ENCODE data around the gene ARL15. TPM values are rescaled to one million over a fixed set of nuclear protein-coding genes. Genes with fewer than 3 reads are reported as not detected.

Gene ARL15
- total RNA-seq, 1 donor from 2014 or later = 102 TPM

- H3K27me3 Mint-ChIP-seq (ENCODE audit: unreplicated experiment) = no peaks in the 10 kb centered on the region
Observed at GRCh38 chr5:53943938-53944337, 366.4 kb downstream of the ARL15 start.

GRCh38 chr5:53942724-53943123 is 367.6 kb downstream of the ARL15 start:
- Mint-ChIP-seq H3K27ac (ENCODE audit: unreplicated experiment) (no peak overlapping the region), H3K4me1 (ENCODE audit: unreplicated experiment) (no peaks in the 10 kb centered on the region), H3K9me3 (ENCODE audit: unreplicated experiment) (no peaks in the 10 kb centered on the region), H3K4me3 (ENCODE audit: unreplicated experiment) (no peak overlapping the region), H3K36me3 (ENCODE audit: low read depth, unreplicated experiment) (peaks cover 4% of the 10 kb centered on the region), H3K27me3 (ENCODE audit: unreplicated experiment) (no peaks in the 10 kb centered on the region)
- no peak for DNase-seq (ENCODE audit: low spot score)
- TF ChIP-seq CTCF (IDR thresholded peaks at IDR 0.05; ENCODE audit: unreplicated experiment) = no peak

More at GRCh38 chr5:53943938-53944337, 366.4 kb downstream of the ARL15 start:
- no peak for TF ChIP-seq CTCF (IDR thresholded peaks at IDR 0.05; ENCODE audit: unreplicated experiment)
- no peaks in the 10 kb centered on the region for H3K9me3 Mint-ChIP-seq (ENCODE audit: unreplicated experiment)
- H3K36me3 Mint-ChIP-seq (ENCODE audit: low read depth, unreplicated experiment) = peaks cover 4% of the 10 kb centered on the region
- H3K4me1 Mint-ChIP-seq (ENCODE audit: unreplicated experiment) = no peaks in the 10 kb centered on the region
- H3K4me3 Mint-ChIP-seq (ENCODE audit: unreplicated experiment) = no peak overlapping the region
- no peak for DNase-seq (ENCODE audit: low spot score)
- no peak overlapping the region for H3K27ac Mint-ChIP-seq (ENCODE audit: unreplicated experiment)

DNA sequence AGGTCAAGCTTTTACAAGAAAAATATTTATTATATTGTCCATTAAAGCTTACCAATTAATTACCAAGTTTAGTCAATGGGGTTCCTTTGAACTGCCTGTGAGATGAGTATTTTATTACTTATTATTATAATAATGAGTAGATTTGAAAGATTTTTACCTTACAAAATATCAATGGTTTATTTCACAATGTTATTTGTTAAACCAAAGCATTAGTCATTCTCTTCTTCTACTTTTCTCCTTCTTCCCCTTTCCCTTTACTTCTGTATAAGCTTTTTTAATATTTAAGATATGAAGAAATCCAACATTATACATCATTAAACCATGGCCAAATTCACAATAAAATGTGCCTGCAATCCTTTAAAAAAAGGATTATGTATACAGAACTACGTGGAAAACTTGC is 369.5 kb downstream of the ARL15 start:
- no peaks in the 10 kb centered on the region for H3K27me3 Mint-ChIP-seq (ENCODE audit: unreplicated experiment)
- H3K4me1 Mint-ChIP-seq (ENCODE audit: unreplicated experiment) = no peaks in the 10 kb centered on the region
- no peaks in the 10 kb centered on the region for H3K9me3 Mint-ChIP-seq (ENCODE audit: unreplicated experiment)
- no peak for DNase-seq (ENCODE audit: low spot score)
- TF ChIP-seq CTCF (IDR thresholded peaks at IDR 0.05; ENCODE audit: unreplicated experiment) = no peak
- no peak overlapping the region for H3K27ac Mint-ChIP-seq (ENCODE audit: unreplicated experiment)
- no peaks in the 10 kb centered on the region for H3K36me3 Mint-ChIP-seq (ENCODE audit: low read depth, unreplicated experiment)
- H3K4me3 Mint-ChIP-seq (ENCODE audit: unreplicated experiment) = no peak overlapping the region

DNA sequence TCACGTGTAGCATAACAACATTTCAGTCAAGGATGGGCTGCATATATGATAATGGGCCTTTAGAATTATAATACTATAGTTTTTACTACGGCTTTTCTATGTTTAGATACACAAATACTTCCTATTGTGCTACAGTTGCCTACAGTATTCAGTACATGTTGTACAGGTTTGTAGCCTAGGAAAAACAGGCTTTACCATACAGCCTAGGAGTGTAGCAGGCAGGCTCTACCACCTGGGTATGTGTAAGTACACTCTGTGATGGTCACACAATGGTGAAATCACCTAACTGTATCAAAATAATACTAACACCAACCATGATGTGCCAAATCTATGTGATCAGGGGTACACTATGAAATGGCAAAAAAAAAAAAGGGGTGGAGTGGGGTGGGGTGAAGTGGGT is 372.9 kb downstream of the ARL15 start:
- H3K4me3 Mint-ChIP-seq (ENCODE audit: unreplicated experiment) = no peak overlapping the region
- no peak overlapping the region for H3K27ac Mint-ChIP-seq (ENCODE audit: unreplicated experiment)
- H3K27me3 Mint-ChIP-seq (ENCODE audit: unreplicated experiment) = peaks cover 2% of the 10 kb centered on the region
- DNase-seq (ENCODE audit: low spot score) = no peak
- no peaks in the 10 kb centered on the region for H3K36me3 Mint-ChIP-seq (ENCODE audit: low read depth, unreplicated experiment)
- no peaks in the 10 kb centered on the region for H3K4me1 Mint-ChIP-seq (ENCODE audit: unreplicated experiment)
- TF ChIP-seq CTCF (IDR thresholded peaks at IDR 0.05; ENCODE audit: unreplicated experiment) = no peak
- no peaks in the 10 kb centered on the region for H3K9me3 Mint-ChIP-seq (ENCODE audit: unreplicated experiment)

DNA sequence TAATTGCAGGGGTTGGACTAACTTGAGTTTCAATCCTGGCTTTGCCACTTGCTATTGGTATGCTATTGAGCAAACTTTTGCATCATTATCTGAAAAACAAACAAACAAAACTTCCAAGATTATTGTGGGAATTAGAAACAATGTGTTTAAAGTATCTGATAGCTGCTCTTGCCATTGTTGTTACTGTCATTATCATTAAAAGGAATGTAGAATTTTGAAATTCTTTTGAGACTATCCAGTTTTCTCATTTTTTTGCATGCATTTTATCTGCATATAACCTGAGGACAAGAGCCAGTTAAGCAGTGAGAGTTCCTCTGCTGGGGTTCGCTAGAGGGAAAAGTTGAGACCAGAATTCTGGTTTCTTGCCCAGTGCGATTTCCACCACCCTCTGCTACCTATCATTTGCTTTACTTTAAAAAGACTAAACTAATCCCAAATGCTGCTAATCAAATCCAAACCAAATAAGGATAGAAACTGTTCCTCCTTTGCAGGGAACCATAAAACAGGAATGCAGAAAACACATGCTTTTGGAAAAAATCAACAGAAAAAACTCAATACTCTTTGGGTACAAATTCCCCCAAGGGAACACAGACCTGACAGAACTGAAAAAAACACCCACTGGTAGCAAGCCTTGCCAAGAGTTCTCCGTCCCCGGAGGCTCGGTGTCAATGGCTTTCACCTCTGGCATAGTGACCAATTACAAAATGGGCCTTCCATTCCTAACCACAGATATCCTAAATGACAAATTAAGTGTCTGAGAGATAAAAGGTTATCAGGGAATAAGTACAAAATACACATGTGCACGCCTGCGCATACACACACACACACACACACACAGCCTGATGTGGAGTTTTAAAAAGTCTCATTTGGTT is 373.7 kb downstream of the ARL15 start:
- no peak for DNase-seq (ENCODE audit: low spot score)
- Mint-ChIP-seq H3K36me3 (ENCODE audit: low read depth, unreplicated experiment) (no peaks in the 10 kb centered on the region), H3K27me3 (ENCODE audit: unreplicated experiment) (peaks cover 2% of the 10 kb centered on the region), H3K9me3 (ENCODE audit: unreplicated experiment) (no peaks in the 10 kb centered on the region), H3K27ac (ENCODE audit: unreplicated experiment) (no peak overlapping the region), H3K4me1 (ENCODE audit: unreplicated experiment) (no peaks in the 10 kb centered on the region), H3K4me3 (ENCODE audit: unreplicated experiment) (no peak overlapping the region)
- TF ChIP-seq CTCF (IDR thresholded peaks at IDR 0.05; ENCODE audit: unreplicated experiment) = no peak

All from endothelial cell (in vitro differentiated cells).